ENCODE results near the gene PDE4D.

- no peak for TF ChIP-seq RARB (CRISPR knock-in tag; IDR thresholded peaks at IDR 0.05)
- TF ChIP-seq PPARA (CRISPR knock-in tag; IDR thresholded peaks at IDR 0.05; ENCODE audit: borderline replicate concordance): no peak
- no peak for TF ChIP-seq PATZ1 (CRISPR knock-in tag; IDR thresholded peaks at IDR 0.05; ENCODE audit: borderline replicate concordance)
- TF ChIP-seq TOX (CRISPR knock-in tag; IDR thresholded peaks at IDR 0.05; ENCODE audit: borderline replicate concordance): no peak
Measured at GRCh38 chr5:58993461-58993860, 900.1 kb downstream of the PDE4D start.

Measured in SK-N-SH treated with all-trans-retinoic acid at 6 μM for 48 hours (cell line).